ENCODE data around the gene ERBIN. TPM values are rescaled to one million over a fixed set of nuclear protein-coding genes. Genes with fewer than 3 reads are reported as not detected.
"Not testable (repeated sequence)": the region's sequence is repeated elsewhere in the genome, so short reads cannot be mapped to it uniquely, and the experiment has no call there.

ERBIN gene
- total RNA-seq, 2 donors from 2014 or later = 17.8 to 52.7 TPM

DNA sequence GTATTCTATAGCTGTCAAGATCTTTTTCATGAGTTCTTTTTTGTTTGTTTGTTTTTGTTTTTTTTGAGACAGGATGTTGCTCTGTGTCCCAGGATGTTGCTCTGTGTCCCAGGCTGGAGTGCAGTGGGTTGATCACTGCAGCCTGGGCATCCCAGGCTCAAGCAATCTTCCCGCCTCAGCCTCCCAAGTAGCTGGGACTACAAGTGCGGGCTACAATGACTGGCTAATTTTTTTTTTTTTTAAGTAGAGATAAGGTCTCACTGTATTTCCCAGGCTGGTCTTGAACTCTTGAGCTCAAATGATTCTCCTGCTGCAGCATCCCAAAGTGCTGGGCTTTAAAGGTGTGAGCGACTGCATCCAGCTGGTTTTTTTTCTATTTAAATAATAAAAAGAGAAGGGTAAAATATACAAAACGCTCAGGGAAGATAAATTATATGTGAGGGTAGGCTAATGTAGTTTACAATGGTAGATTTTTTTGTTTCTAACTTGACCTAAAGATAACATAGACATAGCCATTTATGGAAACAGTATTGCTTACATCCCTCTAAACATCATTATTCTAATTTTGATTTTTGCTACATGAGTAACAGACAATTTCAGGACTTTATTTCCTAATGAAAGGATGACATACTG lies 21.9 kb downstream of the ERBIN start:
- no peaks in the 10 kb centered on the region for H3K36me3 ChIP-seq (replicated peaks in 1 of 2; ENCODE audit: insufficient read depth in 1 of 2, low read depth in 2 of 2)
- no peaks in the 10 kb centered on the region for H3K27me3 ChIP-seq
- H3K27ac ChIP-seq = no peak overlapping the region
- no peak overlapping the region for H3K4me3 ChIP-seq
- no peak for DNase-seq
- TF ChIP-seq, protein P1, sequence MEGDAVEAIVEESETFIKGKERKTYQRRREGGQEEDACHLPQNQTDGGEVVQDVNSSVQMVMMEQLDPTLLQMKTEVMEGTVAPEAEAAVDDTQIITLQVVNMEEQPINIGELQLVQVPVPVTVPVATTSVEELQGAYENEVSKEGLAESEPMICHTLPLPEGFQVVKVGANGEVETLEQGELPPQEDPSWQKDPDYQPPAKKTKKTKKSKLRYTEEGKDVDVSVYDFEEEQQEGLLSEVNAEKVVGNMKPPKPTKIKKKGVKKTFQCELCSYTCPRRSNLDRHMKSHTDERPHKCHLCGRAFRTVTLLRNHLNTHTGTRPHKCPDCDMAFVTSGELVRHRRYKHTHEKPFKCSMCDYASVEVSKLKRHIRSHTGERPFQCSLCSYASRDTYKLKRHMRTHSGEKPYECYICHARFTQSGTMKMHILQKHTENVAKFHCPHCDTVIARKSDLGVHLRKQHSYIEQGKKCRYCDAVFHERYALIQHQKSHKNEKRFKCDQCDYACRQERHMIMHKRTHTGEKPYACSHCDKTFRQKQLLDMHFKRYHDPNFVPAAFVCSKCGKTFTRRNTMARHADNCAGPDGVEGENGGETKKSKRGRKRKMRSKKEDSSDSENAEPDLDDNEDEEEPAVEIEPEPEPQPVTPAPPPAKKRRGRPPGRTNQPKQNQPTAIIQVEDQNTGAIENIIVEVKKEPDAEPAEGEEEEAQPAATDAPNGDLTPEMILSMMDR (IDR thresholded peaks at IDR 0.05) = no peak
- no peak for TF ChIP-seq POLR2A (IDR thresholded peaks at IDR 0.05)
- WGBS, 2 donors = 93 to 95% methylated on average over 4 of the region's 4 CpGs
- H3K9me3 ChIP-seq = no peaks in the 10 kb centered on the region
- intact Hi-C loops (cut with DNase I) = no loop called here
- no peak for ATAC-seq
- peaks cover 10% of the 10 kb centered on the region for H3K4me1 ChIP-seq

DNA sequence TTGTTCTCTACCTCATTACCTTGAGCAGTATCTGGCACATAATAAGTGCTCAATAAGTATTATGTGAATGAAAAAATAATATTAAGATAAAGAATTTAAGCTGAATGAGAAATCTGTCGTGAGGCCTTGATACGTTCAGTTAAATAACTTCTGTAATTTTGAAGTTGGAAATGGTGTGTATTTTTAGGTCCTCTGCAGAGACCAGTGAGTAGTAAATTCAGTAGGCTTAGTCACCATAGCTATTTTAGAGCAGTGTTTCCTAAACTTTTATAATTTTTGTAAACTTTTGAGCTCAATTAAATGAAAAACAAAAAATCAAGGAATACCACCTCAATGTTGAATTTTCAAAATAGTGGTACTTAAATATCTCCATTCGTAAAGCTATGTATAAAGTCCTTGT lies 25.0 kb downstream of the ERBIN start:
- ATAC-seq = no peak

DNA sequence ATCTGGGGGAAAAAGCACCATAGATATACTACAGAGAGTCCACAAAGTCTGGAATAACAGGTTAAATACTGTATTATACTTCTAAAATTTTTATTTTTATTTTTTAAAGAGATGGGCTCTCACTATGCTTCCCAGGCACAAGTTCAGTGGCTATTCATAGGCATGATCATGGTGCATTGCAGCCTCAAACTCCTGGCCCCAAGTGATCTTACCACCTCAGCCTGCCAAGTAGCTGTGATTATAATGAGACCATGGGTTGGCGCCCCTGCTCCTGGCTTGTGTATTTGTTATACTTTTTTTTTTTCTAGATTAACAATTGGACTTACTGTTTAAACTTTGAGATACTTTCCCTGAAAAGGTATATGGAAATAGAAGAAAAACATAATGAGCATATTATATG lies 25.9 kb downstream of the ERBIN start:
- Histone ChIP-seq H3K36me3 (replicated peaks in 1 of 2; ENCODE audit: insufficient read depth in 1 of 2, low read depth in 2 of 2) (no peaks in the 10 kb centered on the region), H3K9me3 (no peaks in the 10 kb centered on the region), H3K27me3 (no peaks in the 10 kb centered on the region), H3K4me1 (peaks cover 11% of the 10 kb centered on the region), H3K27ac (no peak overlapping the region), H3K4me3 (no peak overlapping the region)
- 63 to 77% methylated on average over 1 of the region's 1 CpG for WGBS, 2 donors
- DNase-seq = no peak
- TF ChIP-seq, protein P1 (IDR thresholded peaks at IDR 0.05) = no peak
- TF ChIP-seq POLR2A (IDR thresholded peaks at IDR 0.05) = no peak
- intact Hi-C loops (cut with DNase I) = no loop called here
- ATAC-seq = no peak

More for the DNA sequence above, 25.0 kb downstream of the ERBIN start:
- Histone ChIP-seq H3K27me3 (no peaks in the 10 kb centered on the region), H3K4me3 (no peak overlapping the region), H3K36me3 (replicated peaks in 1 of 2; ENCODE audit: insufficient read depth in 1 of 2, low read depth in 2 of 2) (no peaks in the 10 kb centered on the region), H3K27ac (no peak overlapping the region), H3K9me3 (no peaks in the 10 kb centered on the region), H3K4me1 (peaks cover 11% of the 10 kb centered on the region)
- DNase-seq = no peak
- intact Hi-C loops (cut with DNase I) = no loop called here
- no peak for TF ChIP-seq POLR2A (IDR thresholded peaks at IDR 0.05)
- TF ChIP-seq, protein P1 (IDR thresholded peaks at IDR 0.05) = no peak
- WGBS, 2 donors = 88 to 96% methylated on average over 3 of the region's 3 CpGs

DNA sequence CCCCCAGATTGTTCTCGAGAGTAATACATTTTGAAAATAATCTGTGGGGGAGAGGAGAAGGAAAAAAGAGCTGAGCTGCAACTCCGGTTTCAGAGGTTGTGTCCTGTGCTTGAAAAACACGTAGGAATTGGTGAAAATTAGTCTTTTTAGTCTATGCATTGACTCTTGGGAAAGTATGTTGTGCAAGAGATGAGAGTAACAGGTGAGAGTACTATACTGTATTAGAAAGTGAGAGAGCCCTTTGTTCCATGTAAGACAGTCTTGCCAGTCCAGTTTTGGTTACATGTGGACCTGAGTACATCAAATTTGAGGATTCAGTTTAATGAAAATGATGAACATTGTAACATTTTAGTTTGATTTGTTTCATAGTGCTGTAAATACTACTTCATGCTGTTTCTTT lies 27.8 kb downstream of the ERBIN start:
- WGBS, 2 donors = 78 to 90% methylated on average over 3 of the region's 3 CpGs
- H3K36me3 ChIP-seq (replicated peaks in 1 of 2; ENCODE audit: insufficient read depth in 1 of 2, low read depth in 2 of 2) = no peaks in the 10 kb centered on the region
- DNase-seq (no peak), ATAC-seq (no peak)
- intact Hi-C loops (cut with DNase I) = no loop called here
- no peaks in the 10 kb centered on the region for H3K27me3 ChIP-seq
- H3K9me3 ChIP-seq = no peaks in the 10 kb centered on the region
- H3K4me1 ChIP-seq = peaks cover 11% of the 10 kb centered on the region
- H3K4me3 ChIP-seq = no peak overlapping the region
- no peak overlapping the region for H3K27ac ChIP-seq
- TF ChIP-seq, protein P1 (IDR thresholded peaks at IDR 0.05) = no peak
- no peak for TF ChIP-seq POLR2A (IDR thresholded peaks at IDR 0.05)

DNA sequence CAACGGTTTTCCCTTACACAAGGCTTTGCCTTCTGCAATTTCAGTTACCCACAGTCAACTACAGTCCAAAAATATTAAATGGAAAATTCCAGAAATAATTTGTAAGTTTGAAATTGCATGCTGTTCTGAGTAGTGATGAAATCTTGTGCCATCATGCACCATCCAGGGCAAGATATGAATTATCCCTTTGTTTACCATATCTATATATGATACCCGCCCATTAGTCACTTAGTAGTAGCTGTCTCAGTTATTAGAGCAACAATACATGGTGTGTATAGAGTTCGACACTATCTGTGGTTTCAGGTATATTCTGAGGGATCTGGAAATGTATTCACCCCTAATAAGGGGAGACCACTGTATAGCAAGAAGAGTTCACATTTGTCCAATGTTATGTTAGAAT lies 29.4 kb downstream of the ERBIN start:
- ATAC-seq (no peak), DNase-seq (no peak)
- TF ChIP-seq, protein P1 (IDR thresholded peaks at IDR 0.05) = no peak
- TF ChIP-seq POLR2A (IDR thresholded peaks at IDR 0.05) = no peak
- no peaks in the 10 kb centered on the region for H3K27me3 ChIP-seq
- intact Hi-C loops (cut with DNase I) = no loop called here
- no peak overlapping the region for H3K27ac ChIP-seq
- no peak overlapping the region for H3K4me3 ChIP-seq
- 79 to 81% methylated on average over 3 of the region's 3 CpGs for WGBS, 2 donors
- H3K9me3 ChIP-seq = no peaks in the 10 kb centered on the region
- H3K4me1 ChIP-seq = peaks cover 6% of the 10 kb centered on the region
- no peaks in the 10 kb centered on the region for H3K36me3 ChIP-seq (replicated peaks in 1 of 2; ENCODE audit: insufficient read depth in 1 of 2, low read depth in 2 of 2)

DNA sequence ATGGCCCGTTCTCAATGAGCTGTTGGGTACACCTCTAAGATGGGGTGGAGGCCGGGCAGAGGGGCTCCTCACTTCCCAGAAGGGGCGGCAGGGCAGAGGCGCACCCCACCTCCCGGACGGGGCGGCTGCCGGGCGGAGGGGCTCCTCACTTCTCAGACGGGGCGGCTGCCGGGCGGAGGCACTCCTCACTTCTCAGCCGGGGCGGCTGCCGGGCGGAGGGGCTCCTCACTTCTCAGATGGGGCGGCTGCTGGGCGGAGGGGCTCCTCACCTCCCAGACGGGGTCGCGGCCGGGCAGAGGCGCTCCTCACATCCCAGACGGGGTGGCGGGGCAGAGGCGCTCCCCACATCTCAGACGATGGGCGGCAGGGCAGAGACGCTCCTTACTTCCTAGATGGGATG lies 31.3 kb downstream of the ERBIN start:
- intact Hi-C loops (cut with DNase I); H3K27ac ChIP-seq; H3K36me3 ChIP-seq (replicated peaks in 1 of 2; ENCODE audit: insufficient read depth in 1 of 2, low read depth in 2 of 2); H3K9me3 ChIP-seq; H3K27me3 ChIP-seq; H3K4me3 ChIP-seq; DNase-seq; ATAC-seq: not testable (repeated sequence)
- peaks cover 15% of the 10 kb centered on the region for H3K4me1 ChIP-seq
- WGBS, 2 donors = 95 to 98% methylated on average over 13 to 20 of the region's 30 CpGs
